Gastroesophageal sphincter (tissue), 3 donors: ENCODE data around the gene LHX8.

ENCODE experiments used
- CTCF ChIP-seq, 4 experiments: fragments of 200-600 bp in 2 of 4; fragments of 450-650 bp in 2 of 4; sonication (generic) in 1 of 4; IDR thresholded peaks; one replicate each; pipeline ENCODE4 v1.5.1; 2017 to 2019; ENCODE audit warnings: antibody characterized with exemption in 4 of 4, mild to moderate bottlenecking in 2 of 4, moderate library complexity in 2 of 4
- EP300 ChIP-seq: sonication (generic); formaldehyde crosslinking; IDR thresholded peaks from one replicate; pipeline ENCODE4 v1.6.1; 2017; ENCODE audit warnings: antibody characterized with exemption, mild to moderate bottlenecking
- POLR2A ChIP-seq, 2 donors: fragments of 450-650 bp; IDR thresholded peaks; one replicate each; pipeline ENCODE4 v1.6.1; 2017; ENCODE audit warnings: antibody characterized with exemption in 2 of 2, mild to moderate bottlenecking in 2 of 2, moderate library complexity in 1 of 2
- POLR2AphosphoS5 ChIP-seq: sonication (generic); formaldehyde crosslinking; IDR thresholded peaks from one replicate; pipeline ENCODE4 v1.6.1; 2017; ENCODE audit warnings: antibody characterized with exemption

GRCh38 chr1:75129660-75129982, 4.6 kb upstream of the LHX8 start:
- TF ChIP-seq CTCF (IDR thresholded peaks at IDR 0.05) (no peak), EP300 (no peak), POLR2A (IDR thresholded peaks at IDR 0.05) (no peak), POLR2AphosphoS5 (no peak)
